ES-I3 (cell line): ENCODE results near the gene CAB39L.

Source experiments
- H3K36me3 ChIP-seq: 2 replicates; pipeline ENCODE4 v1.6.1; 2013; ENCODE audit warnings: mild to moderate bottlenecking, low read length, control low read depth, moderate library complexity; ENCODE audit not compliant: insufficient read depth
- H3K4me1 ChIP-seq: 2 replicates; pipeline ENCODE4 v1.6.1; 2013; ENCODE audit warnings: mild to moderate bottlenecking, control low read depth, low read length; ENCODE audit not compliant: insufficient read depth
- H3K9ac ChIP-seq: 2 replicates; pipeline ENCODE4 v1.6.1; 2013; ENCODE audit warnings: low read depth, mild to moderate bottlenecking, low read length, moderate library complexity
- H3K9me3 ChIP-seq: 2 replicates; pipeline ENCODE4 v1.6.1; 2013; ENCODE audit warnings: mild to moderate bottlenecking, low read length, moderate library complexity; ENCODE audit not compliant: control insufficient read depth, insufficient read depth

CAB39L gene

GRCh38 chr13:49424011-49424560, 19.8 kb downstream of the CAB39L start:
- H3K9me3 ChIP-seq, result no peaks in the 10 kb centered on the region
- no peaks in the 10 kb centered on the region for H3K4me1 ChIP-seq
- H3K9ac ChIP-seq, result no peak overlapping the region

GRCh38 chr13:49421391-49421790, 22.5 kb downstream of the CAB39L start:
- Histone ChIP-seq H3K4me1 (no peaks in the 10 kb centered on the region), H3K9ac (no peak overlapping the region), H3K36me3 (no peaks in the 10 kb centered on the region), H3K9me3 (no peaks in the 10 kb centered on the region)

More at GRCh38 chr13:49424011-49424560, 19.8 kb downstream of the CAB39L start:
- no peaks in the 10 kb centered on the region for H3K36me3 ChIP-seq

GRCh38 chr13:49419276-49419675, 24.6 kb downstream of the CAB39L start:
- no peak overlapping the region for H3K9ac ChIP-seq
- H3K9me3 ChIP-seq, result no peaks in the 10 kb centered on the region
- H3K4me1 ChIP-seq, result no peaks in the 10 kb centered on the region
- no peaks in the 10 kb centered on the region for H3K36me3 ChIP-seq

- Histone ChIP-seq H3K36me3 (no peaks in the 10 kb centered on the region), H3K9ac (no peak overlapping the region), H3K4me1 (no peaks in the 10 kb centered on the region), H3K9me3 (no peaks in the 10 kb centered on the region)
Observed at GRCh38 chr13:49418206-49418605, 25.7 kb downstream of the CAB39L start.

- H3K9me3 ChIP-seq, result no peaks in the 10 kb centered on the region
- H3K9ac ChIP-seq, result no peak overlapping the region
- H3K36me3 ChIP-seq, result no peaks in the 10 kb centered on the region
- H3K4me1 ChIP-seq, result no peaks in the 10 kb centered on the region
Observed at GRCh38 chr13:49417161-49417560, 26.7 kb downstream of the CAB39L start.

- no peaks in the 10 kb centered on the region for H3K4me1 ChIP-seq
Observed at GRCh38 chr13:49412749-49413148, 31.1 kb downstream of the CAB39L start.

GRCh38 chr13:49411353-49411752, 32.5 kb downstream of the CAB39L start:
- Histone ChIP-seq H3K9me3 (no peaks in the 10 kb centered on the region), H3K9ac (no peak overlapping the region), H3K4me1 (no peaks in the 10 kb centered on the region), H3K36me3 (no peaks in the 10 kb centered on the region)

More at GRCh38 chr13:49412749-49413148, 31.1 kb downstream of the CAB39L start:
- H3K9ac ChIP-seq, result no peak overlapping the region
- no peaks in the 10 kb centered on the region for H3K9me3 ChIP-seq
- H3K36me3 ChIP-seq, result no peaks in the 10 kb centered on the region

GRCh38 chr13:49410477-49410876, 33.4 kb downstream of the CAB39L start:
- H3K4me1 ChIP-seq, result no peaks in the 10 kb centered on the region
- H3K36me3 ChIP-seq, result no peaks in the 10 kb centered on the region
- no peak overlapping the region for H3K9ac ChIP-seq
- no peaks in the 10 kb centered on the region for H3K9me3 ChIP-seq

GRCh38 chr13:49410006-49410405, 33.9 kb downstream of the CAB39L start:
- no peak overlapping the region for H3K9ac ChIP-seq
- no peaks in the 10 kb centered on the region for H3K36me3 ChIP-seq
- no peaks in the 10 kb centered on the region for H3K9me3 ChIP-seq
- H3K4me1 ChIP-seq, result no peaks in the 10 kb centered on the region

GRCh38 chr13:49409008-49409407, 34.9 kb downstream of the CAB39L start:
- no peaks in the 10 kb centered on the region for H3K4me1 ChIP-seq
- no peaks in the 10 kb centered on the region for H3K36me3 ChIP-seq
- H3K9ac ChIP-seq, result no peak overlapping the region
- H3K9me3 ChIP-seq, result no peaks in the 10 kb centered on the region

- no peaks in the 10 kb centered on the region for H3K9me3 ChIP-seq
- H3K36me3 ChIP-seq, result no peaks in the 10 kb centered on the region
- H3K9ac ChIP-seq, result no peak overlapping the region
- H3K4me1 ChIP-seq, result no peaks in the 10 kb centered on the region
Observed at GRCh38 chr13:49407936-49408335, 35.9 kb downstream of the CAB39L start.

- no peaks in the 10 kb centered on the region for H3K9me3 ChIP-seq
- no peak overlapping the region for H3K9ac ChIP-seq
- H3K4me1 ChIP-seq, result no peaks in the 10 kb centered on the region
- H3K36me3 ChIP-seq, result no peaks in the 10 kb centered on the region
Observed at GRCh38 chr13:49407068-49407467, 36.8 kb downstream of the CAB39L start.

- Histone ChIP-seq H3K36me3 (no peaks in the 10 kb centered on the region), H3K9ac (no peak overlapping the region), H3K4me1 (peaks cover 7% of the 10 kb centered on the region; the same call in 1 of the 2 replicates), H3K9me3 (no peaks in the 10 kb centered on the region)
Observed at GRCh38 chr13:49404703-49405020, 39.2 kb downstream of the CAB39L start.

- no peak overlapping the region for H3K9ac ChIP-seq
- no peaks in the 10 kb centered on the region for H3K36me3 ChIP-seq
- H3K9me3 ChIP-seq, result no peaks in the 10 kb centered on the region
- peaks cover 7% of the 10 kb centered on the region; the same call in 1 of the 2 replicates for H3K4me1 ChIP-seq
Observed at GRCh38 chr13:49403996-49404702, 39.7 kb downstream of the CAB39L start.
